ENCODE measurements around the gene NELFB. TPM values are rescaled to one million over a fixed set of nuclear protein-coding genes. Genes with fewer than 3 reads are reported as not detected.
A peak's percentile ranks its signal among the peaks of the same experiment; 100 is the strongest.

The NELFB gene
- total and polyA plus RNA-seq, 9 of the 15 experiments (the other 6 are each of a cell fraction or from before 2014, with no cell fraction given) = 0.24 to 84.0 (median 29.7) TPM

- TF ChIP-seq ZBTB17 (CRISPR knock-in tag; IDR thresholded peaks at IDR 0.05) (peak; percentile 47; the same call in 1 of the 2 replicates), CHD4 (IDR thresholded peaks at IDR 0.05; ENCODE audit: insufficient read depth, insufficient replicate concordance, low read depth, low read length, poor library complexity, severe bottlenecking) (peak; percentile 63), FOXO4 (CRISPR knock-in tag; IDR thresholded peaks at IDR 0.05) (no peak), SRSF9 (IDR thresholded peaks at IDR 0.05; ENCODE audit: borderline replicate concordance, low read depth, low read length) (no peak), PYGO2 (tag; IDR thresholded peaks at IDR 0.05) (no peak), E4F1 (CRISPR knock-in tag; IDR thresholded peaks at IDR 0.05; ENCODE audit: borderline replicate concordance) (no peak), GTF2A2 (tag; IDR thresholded peaks at IDR 0.05) (no peak), FOS (IDR thresholded peaks at IDR 0.05; ENCODE audit: extremely low read depth, insufficient read length) (no peak), NUFIP1 (IDR thresholded peaks at IDR 0.05; ENCODE audit: partially characterized antibody) (no peak), ZNF830 (CRISPR knock-in tag; IDR thresholded peaks at IDR 0.05) (no peak), POU5F1 (IDR thresholded peaks at IDR 0.05; ENCODE audit: borderline replicate concordance, low read depth, low read length, partially characterized antibody) (no peak), STAT5B (CRISPR knock-in tag; IDR thresholded peaks at IDR 0.05) (no peak)
- TF ChIP-seq, protein P1, sequence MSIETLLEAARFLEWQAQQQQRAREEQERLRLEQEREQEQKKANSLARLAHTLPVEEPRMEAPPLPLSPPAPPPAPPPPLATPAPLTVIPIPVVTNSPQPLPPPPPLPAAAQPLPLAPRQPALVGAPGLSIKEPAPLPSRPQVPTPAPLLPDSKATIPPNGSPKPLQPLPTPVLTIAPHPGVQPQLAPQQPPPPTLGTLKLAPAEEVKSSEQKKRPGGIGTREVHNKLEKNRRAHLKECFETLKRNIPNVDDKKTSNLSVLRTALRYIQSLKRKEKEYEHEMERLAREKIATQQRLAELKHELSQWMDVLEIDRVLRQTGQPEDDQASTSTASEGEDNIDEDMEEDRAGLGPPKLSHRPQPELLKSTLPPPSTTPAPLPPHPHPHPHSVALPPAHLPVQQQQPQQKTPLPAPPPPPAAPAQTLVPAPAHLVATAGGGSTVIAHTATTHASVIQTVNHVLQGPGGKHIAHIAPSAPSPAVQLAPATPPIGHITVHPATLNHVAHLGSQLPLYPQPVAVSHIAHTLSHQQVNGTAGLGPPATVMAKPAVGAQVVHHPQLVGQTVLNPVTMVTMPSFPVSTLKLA (conservative IDR thresholded peaks at IDR 0.05) = peak in 1 of 2 experiments; percentile 62; a peak in 2 of 4 replicates
- TF ChIP-seq, protein P2, sequence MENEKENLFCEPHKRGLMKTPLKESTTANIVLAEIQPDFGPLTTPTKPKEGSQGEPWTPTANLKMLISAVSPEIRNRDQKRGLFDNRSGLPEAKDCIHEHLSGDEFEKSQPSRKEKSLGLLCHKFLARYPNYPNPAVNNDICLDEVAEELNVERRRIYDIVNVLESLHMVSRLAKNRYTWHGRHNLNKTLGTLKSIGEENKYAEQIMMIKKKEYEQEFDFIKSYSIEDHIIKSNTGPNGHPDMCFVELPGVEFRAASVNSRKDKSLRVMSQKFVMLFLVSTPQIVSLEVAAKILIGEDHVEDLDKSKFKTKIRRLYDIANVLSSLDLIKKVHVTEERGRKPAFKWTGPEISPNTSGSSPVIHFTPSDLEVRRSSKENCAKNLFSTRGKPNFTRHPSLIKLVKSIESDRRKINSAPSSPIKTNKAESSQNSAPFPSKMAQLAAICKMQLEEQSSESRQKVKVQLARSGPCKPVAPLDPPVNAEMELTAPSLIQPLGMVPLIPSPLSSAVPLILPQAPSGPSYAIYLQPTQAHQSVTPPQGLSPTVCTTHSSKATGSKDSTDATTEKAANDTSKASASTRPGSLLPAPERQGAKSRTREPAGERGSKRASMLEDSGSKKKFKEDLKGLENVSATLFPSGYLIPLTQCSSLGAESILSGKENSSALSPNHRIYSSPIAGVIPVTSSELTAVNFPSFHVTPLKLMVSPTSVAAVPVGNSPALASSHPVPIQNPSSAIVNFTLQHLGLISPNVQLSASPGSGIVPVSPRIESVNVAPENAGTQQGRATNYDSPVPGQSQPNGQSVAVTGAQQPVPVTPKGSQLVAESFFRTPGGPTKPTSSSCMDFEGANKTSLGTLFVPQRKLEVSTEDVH (IDR thresholded peaks at IDR 0.05; ENCODE audit: low read depth, partially characterized antibody) = no peak
- TF ChIP-seq, protein P3, sequence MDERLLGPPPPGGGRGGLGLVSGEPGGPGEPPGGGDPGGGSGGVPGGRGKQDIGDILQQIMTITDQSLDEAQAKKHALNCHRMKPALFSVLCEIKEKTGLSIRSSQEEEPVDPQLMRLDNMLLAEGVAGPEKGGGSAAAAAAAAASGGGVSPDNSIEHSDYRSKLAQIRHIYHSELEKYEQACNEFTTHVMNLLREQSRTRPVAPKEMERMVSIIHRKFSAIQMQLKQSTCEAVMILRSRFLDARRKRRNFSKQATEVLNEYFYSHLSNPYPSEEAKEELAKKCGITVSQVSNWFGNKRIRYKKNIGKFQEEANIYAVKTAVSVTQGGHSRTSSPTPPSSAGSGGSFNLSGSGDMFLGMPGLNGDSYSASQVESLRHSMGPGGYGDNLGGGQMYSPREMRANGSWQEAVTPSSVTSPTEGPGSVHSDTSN (CRISPR knock-in tag; IDR thresholded peaks at IDR 0.05; ENCODE audit: low read depth) = no peak
- TF ChIP-seq, protein P3 (tag; conservative IDR thresholded peaks at IDR 0.05; ENCODE audit: low read depth) = no peak
These were observed 47.5 kb downstream of the NELFB start (continued) for GRCh38 chr9:137302449-137303150.
